ENCODE measurements around the gene EIF4G2.
"Not testable (repeated sequence)": the region's sequence is repeated elsewhere in the genome, so short reads cannot be mapped to it uniquely, and the experiment has no call there.

Gene EIF4G2

DNA sequence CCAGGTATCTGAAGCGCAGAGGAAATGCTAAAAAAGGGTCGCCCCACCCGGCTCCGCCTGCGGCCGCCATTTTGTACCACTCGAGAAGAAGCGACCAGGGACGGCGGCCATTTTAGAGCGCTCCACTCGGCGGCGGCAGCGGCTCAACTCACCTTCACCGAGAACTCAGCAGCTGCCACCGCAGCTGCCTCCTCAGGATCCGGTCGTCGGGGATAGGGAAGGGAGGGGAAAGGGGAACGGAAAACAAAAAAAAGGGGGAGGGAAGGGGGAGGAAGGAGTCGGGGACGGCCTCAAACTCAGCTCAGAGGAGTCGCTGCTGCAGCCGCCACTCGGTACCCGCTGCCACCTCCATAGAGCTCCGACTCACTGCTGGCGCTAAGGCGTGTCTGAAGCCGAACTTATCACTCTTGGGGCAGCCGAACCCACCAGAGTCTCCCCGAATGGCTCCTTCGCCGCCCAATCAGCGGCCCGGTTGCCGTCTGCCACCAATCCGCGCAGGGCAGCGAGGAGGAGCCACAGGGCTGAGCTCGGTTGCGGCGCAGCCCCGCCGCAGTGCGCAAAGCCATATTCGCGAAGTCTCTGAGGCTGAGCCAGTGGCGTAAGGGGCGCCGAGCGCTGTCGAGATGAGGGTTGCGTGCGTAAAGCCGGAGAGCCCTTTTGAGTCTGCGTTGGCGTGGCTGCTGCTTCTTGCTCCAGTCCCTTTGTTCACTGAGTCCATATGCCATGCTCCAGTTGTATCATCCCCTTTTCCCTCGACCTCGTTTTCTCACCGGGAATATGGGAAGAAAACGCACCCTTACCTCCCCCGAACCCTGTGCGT, at the start of gene EIF4G2:
Gene EIF4G2, minus strand, starts transcription at position 374 of the 820 bp plus-strand sequence.
- DNase-seq (ENCODE audit: low read depth, low spot score) = peak; percentile 99

DNA sequence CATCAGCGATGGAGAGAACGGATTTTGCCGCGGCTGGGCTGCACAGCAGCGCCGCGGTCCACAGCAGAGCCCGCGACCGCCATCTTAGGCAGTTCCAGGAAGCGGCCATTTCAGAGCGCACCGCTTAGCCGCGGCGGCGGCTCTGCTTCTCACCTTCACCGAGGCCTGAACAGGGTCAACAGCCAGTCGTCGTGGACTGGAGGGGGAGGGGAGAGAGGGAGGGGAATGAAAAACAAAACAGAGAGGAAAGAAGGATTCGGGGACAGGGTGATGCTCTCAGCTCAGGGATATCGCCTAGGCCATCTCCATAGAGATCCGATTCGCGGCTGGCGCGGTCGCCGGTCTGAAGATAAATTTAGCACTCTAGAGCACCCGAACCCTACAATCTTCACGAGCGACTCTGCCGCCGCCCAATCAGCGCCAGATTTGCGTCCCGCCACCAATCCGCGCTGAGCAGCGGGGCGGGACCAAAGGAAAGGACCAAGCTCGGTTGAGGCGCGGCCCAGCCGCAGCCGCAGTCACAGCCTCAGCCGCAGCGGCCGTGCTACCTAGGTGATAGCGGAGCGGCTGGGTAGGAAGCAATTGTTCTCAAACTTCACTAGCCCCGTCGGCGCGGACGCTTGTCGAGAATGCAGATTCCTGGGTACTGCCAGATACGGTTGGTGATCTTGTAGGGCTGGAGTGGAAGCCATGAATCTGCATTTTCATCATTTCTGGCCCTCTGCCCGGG, 49.1 kb upstream of the EIF4G2 start, which contains the start of gene ZBED5:
Gene ZBED5, minus strand, starts transcription at position 345 of the 730 bp plus-strand sequence. CDS start 3,108 bp downstream, outside the sequence.
- peak; percentile 99 for DNase-seq (ENCODE audit: low read depth, low spot score)

DNA sequence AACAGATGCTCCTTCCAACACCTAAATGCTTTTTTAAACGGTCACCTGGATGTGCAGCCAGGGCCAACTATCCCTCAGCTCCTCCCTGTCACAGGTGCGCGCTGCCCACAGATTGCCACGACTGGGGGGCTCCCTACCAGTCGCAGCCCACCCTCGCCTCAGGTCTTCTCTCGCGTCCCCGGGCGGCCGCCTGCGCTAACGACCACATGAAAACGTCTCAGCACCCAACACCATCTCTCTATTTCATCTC, 48.7 kb upstream of the EIF4G2 start:
- no peak for DNase-seq (ENCODE audit: low read depth, low spot score)

DNA sequence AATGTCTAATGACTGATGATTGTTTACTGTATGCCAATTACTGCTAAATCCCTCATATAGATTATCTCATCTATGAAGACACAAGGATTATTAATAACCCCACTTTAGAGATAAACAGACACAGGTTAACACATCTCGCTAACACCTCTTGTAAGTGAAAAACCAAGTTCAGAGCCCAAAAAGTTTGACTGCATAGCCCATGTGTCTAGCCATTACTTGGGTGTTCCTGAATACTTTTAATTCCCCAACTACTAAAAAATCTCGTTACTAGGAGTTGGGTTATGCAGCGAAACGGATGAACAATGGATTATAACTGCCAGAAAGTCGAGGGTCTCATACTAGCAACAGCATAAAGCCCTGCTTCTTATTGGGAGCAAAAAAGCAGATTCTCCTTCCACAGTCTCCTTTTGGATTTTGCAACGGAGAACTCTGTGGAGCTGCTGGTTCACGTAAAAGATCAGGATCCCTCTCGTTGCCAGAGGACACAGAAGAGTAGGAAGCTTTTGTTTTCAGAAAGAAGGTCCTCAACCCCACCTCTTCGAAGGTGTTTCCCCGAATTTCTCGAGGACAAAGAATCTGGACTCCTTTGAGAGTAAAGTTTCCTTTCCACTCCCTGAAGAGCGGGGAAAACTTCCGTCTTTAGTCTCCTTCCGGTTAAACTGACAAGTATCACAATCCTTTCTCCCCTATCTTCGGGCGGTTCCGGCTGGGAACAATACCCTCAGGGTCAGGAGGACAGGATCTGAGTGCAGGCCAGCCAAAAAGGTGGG, 48.1 kb upstream of the EIF4G2 start:
- DNase-seq (ENCODE audit: low read depth, low spot score) = no peak

DNA sequence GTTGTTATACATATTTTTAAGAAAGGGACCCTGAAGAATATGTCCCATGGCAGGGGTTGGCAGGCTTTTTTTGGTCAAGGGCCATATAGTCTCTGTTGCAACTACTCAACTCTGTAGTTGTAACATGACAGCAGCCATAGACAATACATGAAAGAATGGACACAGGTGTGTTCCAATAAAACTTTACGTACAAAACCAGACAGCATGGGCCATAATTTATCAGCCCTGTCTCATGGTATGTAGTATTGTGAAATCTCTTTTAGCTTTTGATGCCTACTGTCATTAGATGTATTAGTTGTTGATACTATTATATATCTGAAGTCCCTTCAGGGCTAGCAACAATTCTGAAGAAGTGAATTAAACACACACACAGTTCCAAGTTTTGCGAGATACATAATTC, 46.6 kb upstream of the EIF4G2 start:
- no peak for DNase-seq (ENCODE audit: low read depth, low spot score)

DNA sequence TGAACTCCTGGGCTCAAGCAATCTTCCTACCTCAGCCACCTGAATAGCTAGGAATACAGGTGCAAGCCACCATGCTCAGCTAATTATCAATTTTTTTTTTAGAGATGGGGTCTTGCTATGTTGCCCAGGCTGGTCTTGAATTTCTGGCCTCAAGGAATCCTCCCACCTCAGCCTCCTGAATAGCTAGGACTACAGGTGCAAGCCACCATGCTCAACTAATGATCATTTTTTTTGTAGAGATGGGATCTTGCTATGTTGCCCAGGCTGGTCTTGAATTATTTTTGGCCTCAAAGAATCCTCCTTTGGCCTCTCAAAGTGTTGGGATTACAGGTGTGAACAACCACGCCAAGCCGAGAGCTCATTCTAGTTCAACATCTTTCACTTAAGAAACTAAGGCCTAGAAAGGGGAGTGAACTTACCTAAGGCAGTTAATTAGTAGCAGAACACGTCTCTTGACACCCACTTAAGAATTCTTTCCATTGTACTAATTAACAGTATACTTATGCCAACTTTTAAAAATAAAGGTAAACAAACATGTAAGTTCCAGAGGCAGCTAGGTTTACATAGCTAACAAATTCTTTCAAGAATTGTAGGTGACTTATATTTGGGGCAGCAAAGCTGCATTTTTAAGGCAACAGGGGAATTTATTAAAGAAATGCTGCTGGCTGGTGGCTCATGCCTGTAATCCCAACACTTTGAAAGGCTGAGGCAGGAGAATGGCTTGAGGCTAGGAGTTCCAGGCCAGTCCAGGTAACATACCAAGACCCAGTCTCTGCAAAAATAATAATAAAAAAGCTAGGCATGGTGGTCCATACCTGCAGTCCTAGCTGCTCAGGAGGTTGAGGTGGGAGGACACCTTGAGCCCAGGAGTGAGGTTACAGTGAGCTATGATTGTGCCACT, 39.5 kb upstream of the EIF4G2 start:
- DNase-seq (ENCODE audit: low read depth, low spot score) = peak; percentile 19

DNA sequence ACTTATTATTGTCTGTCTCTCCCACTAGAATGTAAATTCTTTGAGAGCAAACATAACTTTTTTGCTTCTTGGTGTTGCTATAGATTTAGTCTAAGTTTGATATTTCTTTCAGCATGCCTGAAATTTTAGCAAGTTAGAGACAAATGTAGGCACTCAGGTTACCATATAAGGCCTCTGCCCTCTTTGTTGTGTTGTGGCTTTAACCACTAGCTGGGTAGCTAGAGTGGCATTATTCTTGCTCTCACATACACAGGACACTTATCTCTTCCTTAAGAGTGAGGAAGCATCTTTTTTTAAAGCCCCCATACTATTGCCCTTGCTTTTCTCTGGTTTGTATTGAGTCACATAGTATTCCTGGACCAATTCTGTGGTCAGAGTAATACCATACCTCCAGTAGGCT, 37.9 kb upstream of the EIF4G2 start:
- DNase-seq (ENCODE audit: low read depth, low spot score) = no peak

DNA sequence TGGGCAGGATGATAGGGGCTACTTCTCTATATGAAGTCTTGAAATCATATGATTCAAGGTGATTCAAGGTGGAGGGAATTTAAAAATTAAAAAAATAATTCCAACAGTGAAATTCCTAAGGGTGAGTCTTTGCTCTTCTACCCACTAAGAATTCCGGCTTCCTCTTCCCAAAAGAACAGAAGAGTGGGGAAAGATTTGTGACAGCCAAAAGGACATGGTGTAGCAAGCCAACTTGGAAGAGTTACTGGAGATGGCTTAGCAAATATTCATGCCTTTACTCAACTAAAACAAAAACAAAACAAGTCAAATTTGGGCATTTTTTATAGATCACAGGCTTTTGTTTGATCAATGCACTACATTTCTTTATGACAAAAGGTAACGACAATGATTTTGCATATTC, 36.9 kb upstream of the EIF4G2 start:
- DNase-seq (ENCODE audit: low read depth, low spot score) = no peak

DNA sequence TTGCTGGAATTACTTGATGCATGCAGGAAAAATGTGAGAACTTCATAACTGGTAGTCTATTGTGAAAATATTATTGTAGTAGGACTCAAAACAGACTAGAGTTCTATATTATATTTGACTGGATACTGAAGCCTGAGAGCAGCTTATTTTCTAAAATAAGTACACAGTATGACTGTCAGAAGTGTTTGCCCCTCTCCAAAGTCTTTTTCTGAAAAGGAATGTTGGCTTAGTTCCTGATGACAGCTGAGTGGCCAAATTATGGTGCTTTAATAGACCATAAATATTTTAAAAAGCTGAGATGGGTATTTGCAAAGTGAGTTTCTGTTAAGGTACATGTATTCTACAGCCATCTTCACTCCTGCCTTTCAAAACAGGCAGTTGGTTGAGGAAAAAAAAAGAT, 36.1 kb upstream of the EIF4G2 start:
- DNase-seq (ENCODE audit: low read depth, low spot score) = no peak

DNA sequence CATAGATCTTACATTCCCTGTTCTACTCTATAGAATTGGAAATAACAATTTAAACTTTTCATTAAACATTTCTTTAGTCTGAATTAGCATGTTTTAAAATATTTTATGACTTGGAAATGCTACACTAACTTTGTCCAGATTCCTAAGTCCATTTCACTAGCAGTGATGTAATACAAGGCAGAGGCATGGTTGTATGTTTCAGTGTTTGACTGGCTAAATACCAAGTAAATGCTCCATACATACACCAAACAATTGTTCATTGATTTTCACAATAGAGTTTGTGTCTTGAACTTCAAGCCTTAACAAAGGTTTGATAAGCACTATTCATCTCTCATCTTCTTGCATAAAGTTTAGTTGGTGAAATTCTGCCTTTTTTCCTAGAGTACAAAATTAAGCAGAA, 35.6 kb upstream of the EIF4G2 start:
- DNase-seq (ENCODE audit: low read depth, low spot score) = no peak

DNA sequence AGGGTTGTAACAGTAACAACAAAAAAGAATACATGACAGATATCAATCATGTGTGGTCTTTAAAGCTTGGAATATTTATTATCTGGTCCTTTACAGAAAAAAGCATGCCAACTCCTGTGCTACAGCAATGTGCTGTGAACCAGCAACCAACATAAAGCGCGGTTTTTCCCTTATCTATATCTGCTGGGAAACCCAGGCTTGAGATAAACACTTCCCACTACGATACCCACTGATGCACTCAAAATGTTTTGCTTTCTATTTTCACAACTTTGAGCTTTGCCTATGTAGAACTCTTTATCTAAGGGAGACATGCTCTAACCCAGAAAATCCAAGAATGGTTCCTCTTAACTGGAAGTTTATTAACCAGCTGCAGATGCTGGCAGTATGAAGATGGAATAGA, 30.2 kb upstream of the EIF4G2 start:
- no peak for DNase-seq (ENCODE audit: low read depth, low spot score)

DNA sequence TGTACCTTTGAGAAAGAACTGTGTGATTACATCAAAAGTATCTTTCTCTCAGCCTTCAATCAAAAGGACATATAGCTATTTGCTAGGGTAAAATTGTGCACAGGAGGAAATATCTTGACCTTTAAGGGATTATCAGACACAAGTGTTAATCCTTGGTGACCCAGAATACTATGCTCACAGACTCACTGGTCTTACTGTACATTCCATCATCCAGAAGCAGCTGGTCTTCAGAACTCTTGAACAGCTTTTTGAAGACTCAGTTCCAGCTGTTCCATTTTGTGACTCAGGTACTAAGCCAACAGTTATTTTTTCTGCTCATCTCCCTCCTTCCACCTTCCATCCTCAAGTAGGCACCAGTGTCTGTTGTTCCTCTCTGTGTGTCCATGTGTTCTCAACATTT, 29.4 kb upstream of the EIF4G2 start:
- DNase-seq (ENCODE audit: low read depth, low spot score) = no peak

DNA sequence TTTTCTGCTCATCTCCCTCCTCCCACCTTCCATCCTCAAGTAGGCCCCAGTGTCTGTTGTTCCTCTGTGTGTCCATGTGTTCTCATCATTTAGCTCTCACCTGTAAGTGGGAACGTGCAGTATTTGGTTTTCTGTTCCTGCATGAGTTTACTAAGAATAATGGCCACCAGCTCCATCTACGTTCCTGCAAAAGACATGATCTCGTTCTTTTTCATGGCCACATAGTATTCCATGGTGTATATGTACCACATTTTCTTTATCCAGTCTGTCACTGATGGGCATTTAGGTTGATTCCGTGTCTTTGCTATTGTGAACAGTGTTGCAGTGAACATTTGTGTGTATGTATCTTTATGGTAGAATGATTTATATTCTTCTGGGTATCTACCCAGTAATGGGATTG, 28.2 kb upstream of the EIF4G2 start:
- DNase-seq (ENCODE audit: low read depth, low spot score) = not testable (repeated sequence)

DNA sequence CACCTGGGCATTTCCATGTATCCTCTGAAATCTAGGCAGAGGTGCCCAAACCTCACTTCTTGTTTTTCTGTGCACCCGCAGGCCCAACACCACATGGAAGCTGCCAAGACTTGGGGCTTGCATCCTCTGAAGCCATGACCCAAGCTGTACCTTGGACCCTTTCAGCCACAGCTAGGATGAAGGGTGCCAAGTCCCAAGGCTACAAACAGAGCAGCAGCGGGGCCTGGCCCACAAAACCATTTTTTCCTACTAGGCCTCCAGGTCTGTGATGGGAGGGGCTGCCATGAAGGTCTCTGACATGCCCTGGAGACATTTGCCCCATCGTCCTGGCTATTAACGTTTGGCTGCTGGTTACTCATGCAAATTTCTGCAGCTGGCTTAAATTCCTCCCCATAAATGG, 20.4 kb upstream of the EIF4G2 start:
- DNase-seq (ENCODE audit: low read depth, low spot score) = no peak

DNA sequence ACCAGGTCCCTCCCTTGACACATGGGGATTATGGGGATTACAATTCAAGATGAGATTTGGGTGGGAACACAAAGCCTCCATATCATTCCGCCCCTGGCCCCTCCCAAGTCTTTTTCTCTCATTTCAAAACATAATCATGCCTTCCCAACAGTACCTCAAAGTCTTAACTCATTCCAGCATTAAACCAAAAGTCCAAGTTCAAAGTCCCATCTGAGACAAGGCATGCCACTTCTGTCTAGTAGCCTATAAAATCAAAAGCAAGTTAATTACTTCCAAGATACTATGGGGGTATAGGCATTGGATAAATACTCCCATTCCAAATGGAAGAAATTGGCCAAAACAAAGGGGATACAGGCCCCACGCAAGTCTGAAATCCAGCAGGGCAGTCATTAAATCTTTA, 19.7 kb upstream of the EIF4G2 start:
- DNase-seq (ENCODE audit: low read depth, low spot score) = no peak

DNA sequence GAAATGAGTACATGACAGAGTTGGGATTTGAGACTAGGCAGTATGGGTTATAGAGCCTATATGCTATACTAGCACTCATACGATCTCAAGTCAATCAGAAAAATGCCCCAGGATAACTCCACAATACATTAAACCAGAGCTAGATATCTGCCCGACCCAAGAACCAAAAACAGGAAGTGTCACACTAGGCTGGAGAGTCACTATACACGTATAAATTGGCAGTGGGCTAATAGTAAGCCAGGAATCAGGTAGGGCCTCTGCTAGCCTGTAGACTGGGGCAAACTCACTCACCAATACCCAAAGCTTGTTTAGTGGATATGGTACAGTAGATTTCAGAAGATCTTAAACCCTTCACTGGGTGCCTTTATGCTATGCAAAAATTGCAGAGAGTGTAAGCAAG, 16.2 kb upstream of the EIF4G2 start:
- DNase-seq (ENCODE audit: low read depth, low spot score) = no peak

DNA sequence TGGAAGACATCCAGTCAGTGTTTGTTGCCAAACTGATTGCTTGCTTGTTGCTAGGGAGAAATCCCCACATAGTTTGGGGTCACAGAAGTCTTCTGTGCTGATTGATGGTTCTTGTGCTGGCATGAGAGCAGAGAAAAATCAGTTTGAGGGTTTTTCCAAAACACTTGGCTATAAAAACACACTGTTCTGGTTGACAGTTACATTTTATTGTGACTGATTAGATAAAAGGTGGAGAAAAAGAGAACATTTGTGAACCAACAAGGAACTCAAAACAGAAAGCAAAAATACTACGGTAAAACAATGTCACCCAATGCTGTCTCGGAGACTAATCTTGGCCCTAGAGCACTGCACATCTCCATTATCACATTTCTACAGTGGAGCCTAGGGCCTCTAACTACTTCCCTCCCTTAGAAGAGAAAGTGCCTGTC, 14.4 kb upstream of the EIF4G2 start:
- DNase-seq (ENCODE audit: low read depth, low spot score) = no peak

DNA sequence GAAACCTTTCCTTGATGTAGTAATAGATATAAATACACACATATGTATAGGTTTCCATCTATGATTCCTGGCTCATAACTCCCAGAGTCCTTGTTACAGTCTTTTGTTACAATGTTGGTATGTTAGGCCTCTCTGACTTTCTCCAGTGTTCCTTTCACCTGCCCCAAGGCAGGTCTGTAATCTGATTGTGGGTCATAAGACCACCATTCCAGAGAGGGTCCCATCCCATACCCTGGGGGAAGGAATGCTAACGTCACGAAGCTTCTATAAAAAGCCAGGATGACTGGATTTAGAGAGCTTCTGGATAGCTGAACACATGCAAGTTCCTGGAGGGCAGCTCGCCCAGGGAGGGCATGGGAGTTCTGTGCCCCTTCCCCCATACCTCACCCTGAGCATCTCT, 13.8 kb upstream of the EIF4G2 start:
- peak; percentile 79 for DNase-seq (ENCODE audit: low read depth, low spot score)

DNA sequence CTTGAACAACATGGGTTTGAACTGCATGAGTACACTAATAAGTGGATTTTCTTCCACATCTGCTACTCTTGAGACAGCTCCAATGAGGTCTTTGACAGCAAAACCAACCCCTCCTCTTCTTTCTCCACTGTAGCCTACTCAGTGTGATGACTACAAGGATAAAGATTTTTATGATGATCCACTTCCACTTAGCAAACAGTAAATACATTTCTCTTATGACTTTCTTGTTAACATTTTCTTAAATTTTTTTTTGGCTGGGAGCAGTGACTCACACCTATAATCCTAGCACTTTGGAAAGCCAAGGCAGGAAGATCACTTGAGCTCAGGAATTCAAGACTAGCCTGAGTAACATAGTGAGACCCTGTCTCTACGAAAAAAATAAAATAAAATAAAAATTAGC, 9.9 kb upstream of the EIF4G2 start:
- no peak for DNase-seq (ENCODE audit: low read depth, low spot score)

DNA sequence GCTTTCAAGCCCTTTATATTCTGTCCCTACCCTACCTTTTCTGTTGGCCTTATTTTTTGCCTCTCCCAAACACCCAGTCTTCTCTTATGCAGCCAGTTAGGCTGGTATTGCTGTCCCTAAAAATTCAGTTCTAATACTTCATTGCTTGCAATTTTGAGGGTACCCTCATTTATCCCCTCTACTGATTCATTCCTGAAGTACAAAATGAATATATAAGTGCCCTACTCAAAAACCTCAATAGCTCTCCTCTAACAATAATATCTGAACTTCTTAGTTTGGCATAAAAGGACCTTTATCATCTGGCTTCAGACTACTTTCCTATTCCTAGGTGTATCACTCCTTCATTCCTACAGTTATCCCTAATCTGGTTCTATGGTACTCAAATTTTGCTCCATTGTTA, 5.2 kb upstream of the EIF4G2 start:
- no peak for DNase-seq (ENCODE audit: low read depth, low spot score)

DNA sequence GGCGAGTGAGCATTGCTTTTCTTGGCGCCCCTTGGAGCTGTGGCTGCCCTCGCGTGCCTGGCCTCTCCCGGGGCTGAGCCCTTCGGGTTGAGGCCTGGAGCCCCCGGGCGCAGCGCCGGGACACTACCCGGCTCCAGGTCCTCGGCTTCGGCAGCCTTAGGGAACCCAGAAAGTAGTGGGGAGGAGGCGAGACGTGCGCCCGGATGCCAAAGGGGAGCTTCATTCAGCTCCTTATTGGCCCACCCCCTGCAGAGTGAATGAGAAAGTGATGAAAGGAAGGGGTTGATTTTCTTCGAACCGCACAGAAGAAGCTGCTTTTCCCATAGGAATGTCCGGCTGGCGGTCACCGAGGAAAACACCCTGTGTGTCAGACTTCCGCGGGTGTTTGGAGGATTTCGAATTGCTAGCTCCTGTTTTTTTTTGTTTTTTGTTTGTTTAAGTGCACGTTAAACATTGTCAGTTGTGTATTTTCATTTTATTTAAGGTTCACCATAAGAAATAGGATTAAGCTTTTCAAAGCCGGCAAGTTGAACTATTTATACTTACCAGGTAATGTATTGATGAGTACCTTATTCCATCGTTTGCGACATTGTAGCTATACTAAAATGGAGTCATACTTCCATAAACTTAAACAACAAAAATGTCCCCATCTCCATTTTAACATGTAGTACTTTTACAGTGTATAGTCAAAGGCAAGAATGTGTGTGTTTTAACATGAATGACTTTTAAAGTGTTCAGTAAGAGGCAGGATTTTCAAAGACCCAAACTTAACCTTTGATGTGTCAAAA, 841 bp upstream of the EIF4G2 start:
- no peak for DNase-seq (ENCODE audit: low read depth, low spot score)

Data from ELF-1 (cell line).